GM18502 (cell line): ENCODE measurements around the gene ZNF362.
A peak's percentile ranks its signal among the peaks of the same experiment; 100 is the strongest.
"Not testable (repeated sequence)": the region's sequence is repeated elsewhere in the genome, so short reads cannot be mapped to it uniquely, and the experiment has no call there.

Source experiments
- ATAC-seq: cut with Tn5 transposase; IDR thresholded peaks from one replicate; pipeline ENCODE4 v1.9.1; 2021; ENCODE audit warnings: mild to moderate bottlenecking; ENCODE audit not compliant: unreplicated experiment, poor library complexity

ZNF362 gene

DNA sequence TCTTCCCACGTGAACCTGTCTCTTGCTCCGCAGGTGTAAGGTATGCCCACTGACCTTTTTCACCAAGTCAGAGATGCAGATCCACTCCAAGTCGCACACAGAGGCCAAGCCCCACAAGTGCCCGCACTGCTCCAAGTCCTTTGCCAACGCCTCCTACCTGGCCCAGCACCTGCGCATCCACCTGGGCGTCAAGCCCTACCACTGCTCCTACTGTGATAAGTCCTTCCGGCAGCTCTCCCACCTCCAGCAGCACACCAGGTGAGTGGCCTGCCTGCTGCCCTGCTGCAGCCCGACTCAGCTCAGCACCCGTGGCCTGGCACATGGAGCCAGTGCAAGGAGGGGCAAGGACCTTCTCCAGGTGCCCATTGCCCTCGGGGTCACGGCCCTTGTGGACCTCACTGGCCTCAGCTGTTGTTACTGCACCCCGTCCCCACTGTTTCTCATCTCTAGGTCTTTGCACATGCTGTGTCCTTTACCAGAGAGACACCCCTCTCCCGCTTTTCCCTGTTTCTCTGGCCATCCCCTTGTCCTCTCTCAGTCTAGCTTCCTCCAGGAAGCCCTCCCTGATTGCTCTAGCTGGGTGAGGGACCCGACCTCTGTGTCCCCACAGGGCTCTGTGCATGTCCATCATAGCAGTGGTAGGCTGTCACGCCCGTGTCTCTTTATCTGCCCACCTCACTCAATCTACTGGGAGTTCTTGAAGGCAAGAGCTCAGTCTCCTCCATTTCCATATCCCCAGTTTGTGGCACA is 25.4 kb downstream of the ZNF362 start:
- ATAC-seq, result no peak

DNA sequence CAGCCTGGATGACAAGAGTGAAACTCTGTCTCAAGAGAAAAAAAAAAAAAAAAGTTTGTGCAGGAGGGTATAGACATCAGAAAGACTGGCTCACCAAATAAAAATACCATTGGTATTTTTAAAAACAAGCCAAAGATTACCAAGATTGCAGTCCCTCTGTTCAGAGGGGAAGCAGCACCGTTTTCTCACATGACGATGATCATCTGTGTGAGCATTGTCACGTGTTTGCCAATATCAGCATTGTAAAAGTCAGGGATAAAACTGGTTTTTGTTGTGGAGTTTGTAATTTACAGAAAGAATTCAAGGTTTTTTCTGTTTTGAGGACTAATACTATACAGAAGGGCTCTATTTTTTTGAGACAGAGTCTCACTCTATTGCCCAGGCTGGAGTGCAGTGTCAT is 26.5 kb downstream of the ZNF362 start:
- ATAC-seq, result no peak

DNA sequence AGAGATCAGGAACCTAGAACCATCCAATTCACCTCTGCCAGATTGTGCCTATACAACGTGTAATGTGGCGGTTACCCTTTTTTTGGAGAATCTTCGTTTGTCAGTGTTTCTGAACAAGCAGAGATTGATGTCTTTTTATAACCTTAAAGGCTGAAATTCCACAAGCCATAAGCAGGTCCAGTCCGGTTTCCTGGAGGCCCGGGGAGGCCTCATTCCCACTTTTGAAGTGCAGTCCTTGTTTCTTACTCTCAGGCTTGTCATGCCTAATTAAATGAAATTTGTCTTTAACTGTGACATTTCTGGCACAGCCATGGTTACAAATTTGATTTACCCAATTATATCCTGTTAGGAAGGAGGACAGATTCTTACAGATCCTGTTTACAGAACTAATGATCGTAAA is 27.8 kb downstream of the ZNF362 start:
- no peak for ATAC-seq

DNA sequence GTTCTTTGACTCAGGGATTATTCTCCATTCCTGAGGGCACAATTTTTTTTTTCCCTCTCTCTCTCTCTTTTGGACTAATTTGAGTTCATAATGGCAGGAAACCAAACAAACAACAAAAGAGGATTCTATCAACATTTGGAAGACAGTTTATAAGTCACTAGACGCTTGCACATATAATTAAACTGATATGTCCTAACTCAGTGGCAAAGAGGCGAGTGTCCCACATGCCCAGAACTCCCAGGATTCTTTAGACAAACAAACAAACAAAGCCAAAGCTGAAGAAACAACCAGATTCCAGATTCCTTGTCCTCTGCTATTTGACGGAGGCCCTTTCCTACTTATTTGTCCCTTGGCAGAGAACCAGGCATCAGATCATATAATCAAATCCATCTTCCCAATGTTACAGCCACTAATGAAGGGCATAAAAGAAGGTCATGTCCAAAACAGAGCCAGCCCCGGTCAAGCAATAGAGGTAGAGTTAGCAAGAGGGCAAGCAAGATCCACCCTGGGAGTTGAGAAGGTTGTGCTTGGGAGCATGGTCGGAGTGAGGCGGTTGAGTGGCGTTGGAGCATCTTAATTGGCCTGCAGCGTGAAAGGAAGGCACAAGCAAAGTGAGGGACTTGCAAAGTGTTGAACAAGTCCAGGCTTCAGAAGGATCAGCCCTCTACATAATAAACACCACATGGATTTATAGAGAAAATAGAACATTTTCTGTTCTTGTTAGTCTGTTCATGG is 30.3 kb downstream of the ZNF362 start:
- ATAC-seq, result no peak

DNA sequence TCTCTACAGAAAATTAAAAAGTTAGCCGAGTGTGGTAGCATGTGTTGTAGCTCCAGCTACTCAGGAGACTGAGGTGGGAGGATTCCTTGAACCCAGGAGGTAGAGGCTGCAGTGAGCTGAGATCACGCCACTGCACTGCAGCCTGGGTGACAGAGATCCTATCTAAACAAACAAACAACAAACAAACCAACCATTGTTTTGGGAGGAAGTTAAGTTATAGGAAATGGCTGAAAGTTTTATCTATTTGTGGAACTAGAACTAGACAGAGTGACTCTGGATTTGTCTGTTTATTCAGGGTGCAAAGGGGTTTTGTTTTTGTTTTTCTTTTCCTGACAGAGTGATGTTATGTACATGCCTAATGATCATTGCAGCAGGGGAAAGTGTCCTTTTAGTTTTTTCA is 31.0 kb downstream of the ZNF362 start:
- ATAC-seq, result no peak

DNA sequence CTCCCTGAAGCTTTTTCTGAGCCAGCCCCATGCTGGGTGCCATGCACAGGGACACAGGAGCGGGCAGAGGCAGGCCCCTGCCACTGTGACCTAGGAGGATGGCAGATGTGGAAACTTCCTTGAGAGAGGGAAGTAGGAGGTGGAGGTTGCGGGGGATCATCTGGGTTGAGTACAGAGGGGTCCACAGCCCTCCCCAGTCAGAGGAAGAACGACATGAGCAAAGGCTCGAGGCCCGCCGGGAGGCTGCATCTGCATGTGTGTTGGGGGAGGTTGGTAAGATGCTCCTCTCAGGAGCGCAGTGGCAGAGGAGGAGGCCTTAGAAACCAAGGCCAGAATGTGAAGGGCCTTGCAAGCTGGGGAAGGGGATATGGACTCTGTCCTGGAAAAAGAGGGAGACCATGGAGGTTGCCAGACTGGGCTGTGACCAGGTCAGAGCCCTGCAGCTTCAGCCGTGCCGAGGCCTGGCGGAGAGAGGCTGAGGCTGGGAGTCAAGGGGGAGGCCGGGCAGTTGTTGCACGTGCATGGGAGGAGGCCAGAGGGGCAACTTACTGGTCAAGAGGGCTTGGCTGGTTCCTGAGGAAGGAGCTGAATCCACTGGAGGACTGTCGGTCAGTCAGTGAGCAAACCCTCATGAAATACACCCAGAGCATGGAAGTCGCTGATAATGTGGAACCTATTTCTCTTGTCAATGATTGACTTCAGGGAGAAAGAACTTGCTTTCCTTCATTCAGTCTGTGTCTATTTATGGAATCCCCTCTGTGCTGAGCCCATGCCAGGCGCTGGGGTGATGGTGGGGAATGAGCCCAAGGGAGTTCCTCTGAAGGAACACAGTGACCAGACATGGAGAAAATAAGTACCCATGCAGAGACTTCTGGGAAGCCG is 32.9 kb downstream of the ZNF362 start:
- ATAC-seq, result no peak

DNA sequence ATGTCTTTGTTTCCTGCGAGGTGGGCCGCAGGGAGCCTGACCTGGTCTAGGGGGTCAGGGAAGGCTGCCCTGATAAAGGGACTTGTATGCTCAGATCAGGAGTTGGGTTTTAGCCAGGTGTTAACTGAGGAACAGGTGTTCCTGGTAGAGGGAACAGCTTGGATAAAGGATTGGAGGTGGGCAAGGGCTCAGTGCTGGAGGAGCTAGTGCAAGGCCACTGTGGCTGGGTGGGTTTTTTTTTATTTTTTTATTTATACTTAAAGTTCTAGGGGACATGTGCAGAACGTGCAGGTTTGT is 33.5 kb downstream of the ZNF362 start:
- ATAC-seq, result no peak

DNA sequence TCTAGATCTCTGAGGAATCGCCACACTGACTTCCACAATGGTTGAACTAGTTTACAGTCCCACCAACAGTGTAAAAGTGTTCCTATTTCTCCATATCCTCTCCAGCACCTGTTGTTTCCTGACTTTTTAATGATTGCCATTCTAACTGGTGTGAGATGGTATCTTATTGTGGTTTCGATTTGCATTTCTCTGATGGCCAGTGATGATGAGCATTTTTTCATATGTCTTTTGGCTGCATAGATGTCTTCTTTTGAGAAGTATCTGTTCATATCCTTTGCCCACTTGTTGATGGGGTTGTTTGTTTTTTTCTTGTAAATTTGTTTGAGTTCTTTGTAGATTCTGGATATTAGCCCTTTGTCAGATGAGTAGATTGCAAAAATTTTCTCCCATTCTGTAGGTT is 34.3 kb downstream of the ZNF362 start:
- ATAC-seq, result not testable (repeated sequence)

DNA sequence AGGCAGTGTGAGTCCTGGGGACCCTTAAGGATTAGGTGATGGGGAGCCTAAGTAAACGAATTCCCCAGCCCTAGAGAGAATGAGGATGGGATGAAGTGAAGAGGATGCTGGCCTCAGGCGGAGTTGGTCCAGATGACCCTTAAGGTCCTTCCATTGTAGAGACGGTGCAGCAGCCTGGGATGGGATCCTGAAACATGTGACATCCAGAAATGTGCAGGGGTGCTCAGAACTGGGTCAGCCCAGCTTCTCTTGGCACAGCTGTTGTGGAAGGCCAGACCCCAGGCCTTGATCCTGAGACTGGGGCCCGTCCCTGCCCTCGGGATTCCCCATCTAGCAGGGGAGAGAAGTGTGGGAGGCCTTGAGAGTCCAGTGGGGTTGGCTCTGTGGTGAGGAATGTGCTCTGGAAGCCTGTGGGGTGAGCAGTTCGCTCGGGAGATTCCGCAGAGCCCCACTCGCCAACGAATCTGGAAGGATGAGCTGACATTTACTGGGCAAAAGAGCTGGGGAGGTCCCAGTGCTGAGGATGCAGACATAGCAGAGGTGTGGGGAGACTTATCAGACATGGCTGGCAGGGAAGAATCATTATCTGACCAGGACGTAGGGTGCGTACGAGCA is 36.5 kb downstream of the ZNF362 start:
- ATAC-seq, result no peak

DNA sequence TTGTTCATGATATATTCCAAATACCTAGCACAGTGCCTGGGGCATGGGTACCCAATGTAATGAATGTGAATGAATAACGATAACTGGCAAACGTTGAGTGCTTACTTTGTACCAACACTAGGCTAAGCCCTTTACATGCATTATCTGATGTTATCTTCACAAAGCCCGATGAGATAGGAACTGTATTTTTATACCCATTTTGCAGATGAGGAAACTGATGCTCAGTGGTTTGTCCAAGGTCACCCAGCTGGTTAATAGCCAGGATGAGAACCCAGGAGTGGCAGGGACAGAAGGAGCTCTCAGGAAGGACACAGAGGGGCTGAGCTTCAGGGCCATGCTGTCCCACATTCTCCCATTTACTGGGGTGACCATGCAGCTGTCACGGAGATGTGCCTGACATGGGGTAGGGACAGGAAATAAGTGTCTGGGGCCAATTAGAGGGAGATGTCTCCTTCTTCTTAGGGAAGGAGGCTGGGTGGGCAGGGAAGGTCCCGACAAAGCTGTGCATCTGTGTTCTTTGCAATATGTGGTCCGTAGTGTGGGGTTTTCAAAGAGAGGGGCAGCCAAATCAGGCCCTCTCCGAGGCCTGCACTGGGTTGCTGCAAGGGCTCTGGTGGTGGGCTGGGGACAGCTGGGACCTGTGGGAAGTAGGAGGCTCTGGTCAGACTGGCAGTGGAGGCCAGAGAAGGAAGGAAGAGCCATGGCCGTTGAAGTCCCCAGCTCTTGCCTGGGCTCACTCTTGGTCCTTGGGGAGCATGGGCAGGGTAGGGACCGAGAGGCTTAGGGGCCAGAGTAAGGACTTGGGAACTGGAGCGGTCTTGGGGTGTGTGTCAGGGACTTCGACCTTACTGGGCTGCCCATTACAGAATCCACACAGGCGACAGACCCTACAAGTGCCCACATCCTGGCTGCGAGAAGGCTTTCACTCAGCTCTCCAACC is 38.0 kb downstream of the ZNF362 start:
- ATAC-seq, result no peak

DNA sequence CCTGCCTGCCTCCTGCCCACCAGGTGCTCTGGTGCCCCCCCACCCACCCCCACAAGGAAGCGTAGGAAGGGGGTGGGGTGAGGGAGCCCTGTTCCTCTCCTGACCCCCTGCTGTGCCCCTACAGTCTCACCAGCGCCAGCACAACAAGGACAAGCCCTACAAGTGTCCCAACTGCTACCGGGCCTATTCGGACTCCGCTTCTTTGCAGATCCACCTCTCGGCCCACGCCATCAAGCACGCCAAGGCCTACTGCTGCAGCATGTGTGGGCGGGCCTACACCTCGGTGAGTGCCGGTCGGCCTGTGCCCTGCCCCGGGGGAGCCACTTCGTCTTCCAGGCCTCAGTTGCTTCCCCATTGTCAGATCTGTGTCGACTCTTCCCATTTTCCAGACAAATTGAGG is 38.7 kb downstream of the ZNF362 start:
- no peak for ATAC-seq

DNA sequence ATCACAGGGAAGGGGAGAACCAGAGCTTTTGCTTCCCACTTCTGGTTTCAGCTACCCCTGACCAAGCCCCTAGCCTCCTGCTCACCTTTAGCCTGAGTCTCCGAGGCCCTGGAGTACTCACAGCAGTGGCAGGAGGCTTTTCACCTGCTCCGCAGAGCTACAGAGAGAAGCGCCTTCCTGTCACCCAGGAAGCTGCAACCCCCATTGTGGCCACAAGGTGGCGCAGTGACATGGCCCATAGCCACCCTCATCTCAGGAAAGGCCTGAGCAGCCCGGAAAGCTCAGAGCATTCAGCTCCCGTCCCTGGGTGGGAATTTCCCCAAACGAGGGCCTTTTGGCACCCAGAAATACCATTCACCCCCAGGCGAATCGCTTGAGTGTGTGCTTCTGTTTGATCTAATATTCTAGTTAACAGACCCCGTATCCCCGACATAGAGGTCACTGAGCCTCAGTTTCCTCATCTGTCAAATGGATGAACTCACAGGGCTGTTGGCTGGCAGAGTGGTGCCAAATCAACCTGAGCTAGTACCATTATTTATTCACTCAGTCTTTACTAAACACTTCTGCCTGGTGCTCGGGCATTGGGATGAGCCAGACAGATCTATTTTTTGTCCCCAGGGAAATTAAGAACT is 39.3 kb downstream of the ZNF362 start:
- peak; percentile 63 for ATAC-seq

DNA sequence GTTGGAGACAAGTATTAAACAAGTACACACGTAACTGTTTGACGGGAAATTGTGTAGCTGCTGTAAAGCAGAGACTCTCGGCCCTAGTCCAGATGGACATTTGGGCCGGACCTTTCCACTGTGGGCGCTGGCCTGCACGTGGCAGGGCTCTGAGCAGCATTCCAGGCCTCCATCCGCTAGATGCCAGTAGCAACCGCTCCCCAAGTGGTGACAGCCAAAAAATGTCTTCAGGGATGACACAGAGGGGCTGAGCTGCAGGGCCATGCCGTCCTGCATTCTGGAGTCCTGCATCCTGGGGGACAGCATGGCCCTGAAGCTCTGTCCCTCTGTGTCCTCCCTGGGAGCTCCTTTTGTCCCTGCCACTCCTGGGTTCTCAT is 39.8 kb downstream of the ZNF362 start:
- no peak for ATAC-seq

DNA sequence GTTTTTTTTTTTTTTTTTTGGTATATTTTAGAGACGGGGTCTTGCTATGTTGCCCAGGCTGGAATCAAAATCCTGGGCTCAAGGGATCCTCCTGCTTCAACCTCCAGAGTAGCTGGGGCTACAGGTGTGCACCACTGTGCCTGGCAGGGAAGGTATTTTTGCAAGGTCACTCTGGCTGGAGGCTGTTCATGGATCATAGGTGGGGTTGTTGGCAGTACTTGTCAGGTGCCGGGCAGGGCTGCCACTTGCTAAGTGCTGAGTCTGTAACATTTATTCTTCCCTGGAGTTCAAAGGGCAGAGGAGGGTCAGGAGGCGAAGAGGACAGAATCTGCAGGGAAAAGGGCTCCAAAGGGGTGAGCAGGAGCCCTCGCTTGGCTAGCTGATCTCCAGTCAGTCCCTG is 40.5 kb downstream of the ZNF362 start:
- ATAC-seq, result no peak

DNA sequence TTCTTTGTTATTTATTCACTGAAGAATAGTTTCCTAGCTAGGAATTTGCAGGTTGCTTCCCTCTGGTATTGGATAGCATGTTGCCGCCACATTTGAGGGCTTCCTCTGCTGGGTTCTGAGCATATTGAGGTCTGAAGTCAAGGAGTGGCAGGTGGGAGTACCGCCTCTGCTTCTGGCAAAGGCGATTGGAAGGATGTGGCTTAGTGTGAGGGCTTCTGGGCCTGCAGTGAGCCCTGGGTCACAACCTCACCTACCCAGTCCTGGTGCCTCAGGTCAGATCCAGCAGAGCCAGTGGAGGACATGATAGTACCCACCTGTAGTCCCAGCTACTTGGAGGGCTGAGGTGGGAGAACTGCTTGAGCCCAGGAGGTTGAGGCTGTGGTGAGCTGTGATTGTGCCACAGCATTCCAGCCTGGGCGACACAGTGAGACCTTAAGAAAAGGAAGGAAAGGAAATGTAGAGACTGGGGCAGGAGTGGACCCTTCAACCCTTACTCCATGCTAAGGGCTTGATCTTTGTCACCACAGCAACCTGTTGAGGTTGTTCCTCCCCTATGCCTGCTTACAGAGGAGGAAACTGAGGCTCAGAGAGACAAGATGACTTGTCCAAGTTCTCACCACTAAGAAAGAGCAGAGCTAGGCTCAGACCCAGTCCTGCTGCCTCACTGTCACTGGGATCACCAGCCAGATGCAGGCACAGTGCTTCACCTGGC is 41.8 kb downstream of the ZNF362 start:
- no peak for ATAC-seq

DNA sequence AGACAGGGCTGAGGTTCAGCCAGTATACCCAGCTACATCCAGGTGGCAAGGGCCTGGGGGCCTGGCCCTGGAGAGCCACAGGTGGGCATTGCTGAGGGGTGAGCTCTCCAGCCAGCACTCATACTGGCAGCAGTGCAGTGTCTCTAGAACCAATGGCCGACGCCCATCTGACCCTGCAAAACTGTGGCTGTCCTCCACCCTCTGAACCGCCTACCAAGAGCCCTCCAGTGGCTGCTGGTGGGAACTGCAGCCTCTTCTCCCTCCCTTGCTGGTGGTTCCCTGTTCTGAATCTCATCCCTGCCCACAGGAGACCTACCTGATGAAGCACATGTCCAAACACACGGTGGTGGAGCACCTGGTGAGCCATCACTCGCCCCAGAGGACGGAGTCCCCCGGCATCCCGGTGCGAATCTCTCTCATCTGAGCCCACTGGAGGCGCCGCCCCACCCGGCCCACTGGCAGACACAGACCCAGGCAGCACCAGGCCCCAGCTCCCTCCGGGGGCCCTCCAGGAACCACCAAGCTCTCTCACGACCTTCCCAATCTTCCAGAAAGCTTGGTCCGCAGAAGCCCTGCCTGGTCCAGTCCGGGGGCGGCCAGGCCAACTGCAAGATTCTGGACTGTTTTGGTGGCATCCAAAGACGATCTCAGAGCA is 42.5 kb downstream of the ZNF362 start:
- no peak for ATAC-seq

DNA sequence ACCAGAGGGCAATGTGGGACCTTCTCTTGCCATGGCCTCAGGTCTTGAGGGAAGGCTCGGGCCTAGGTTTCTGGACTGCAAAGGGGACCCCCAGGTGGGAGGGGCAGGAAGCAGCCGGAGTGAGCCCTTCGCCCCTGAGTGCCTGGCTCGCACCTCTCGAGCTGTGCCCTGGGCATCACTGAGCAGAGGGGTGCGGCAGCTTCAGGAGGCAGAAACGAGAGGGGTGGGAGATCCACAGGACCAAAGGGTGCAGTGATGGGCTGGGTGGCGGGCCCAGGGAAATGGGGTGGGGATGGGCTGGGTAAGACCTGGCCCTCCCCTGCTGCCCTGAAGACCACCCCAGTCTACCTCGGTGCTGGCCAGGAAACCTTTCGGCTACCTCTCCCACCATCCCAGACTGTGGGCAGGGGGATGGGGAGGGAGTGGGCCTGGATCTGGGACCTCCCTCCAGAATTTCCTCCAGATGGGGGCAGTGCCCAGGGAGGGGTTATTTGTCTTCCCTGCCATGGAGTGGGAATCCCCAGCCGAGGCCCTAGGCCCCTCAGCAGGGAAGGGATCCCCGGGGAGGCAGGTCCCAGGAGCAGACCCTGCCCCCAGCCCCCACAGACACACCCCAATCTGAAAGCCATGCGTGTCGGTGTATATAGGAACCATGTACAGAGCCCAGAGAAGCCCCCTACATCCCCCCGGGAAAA is 43.3 kb downstream of the ZNF362 start:
- ATAC-seq, result no peak

DNA sequence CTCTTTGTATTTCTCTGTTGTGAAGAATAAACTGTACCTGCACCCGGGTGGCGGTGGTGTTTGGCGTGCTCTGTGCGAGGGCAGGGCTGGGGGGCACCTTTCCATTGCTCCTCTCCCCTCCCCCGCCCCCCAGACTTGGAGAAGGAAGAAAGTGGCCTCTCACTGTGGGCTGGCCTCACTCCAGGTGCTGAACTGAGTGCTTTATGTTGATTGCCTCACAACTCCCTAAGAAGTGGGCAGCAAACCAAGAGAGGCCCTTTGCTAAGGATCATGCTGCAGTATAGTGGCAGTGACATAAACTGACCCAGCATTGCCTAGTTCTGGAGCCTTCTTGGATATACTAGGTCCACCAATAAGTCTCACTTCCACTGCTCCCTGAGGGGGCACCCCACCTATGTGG is 44.4 kb downstream of the ZNF362 start:
- no peak for ATAC-seq
